HCT116 (cell line): ENCODE data around the gene ARVCF. TPM values are rescaled to one million over a fixed set of nuclear protein-coding genes. Genes with fewer than 3 reads are reported as not detected.

Source experiments
- ATAC-seq: fragments of 200-7000 bp; cut with Tn5 transposase; 2 replicates; pipeline ENCODE4 v1.9.1; 2020; ENCODE audit warnings: mild to moderate bottlenecking, moderate library complexity
- BruUV-seq: library from RNA; stranded (reverse); fragments of 400-500 nt; replicated peaks from 2 replicates; lab custom pipeline; 2021; lab: Mats Ljungman, UMichigan
- CTCF ChIA-PET: fragments of 300-600 bp; sonication (Branson Sonifier 250); formaldehyde crosslinking; loops from one replicate; lab custom pipeline; 2021; ENCODE audit warnings: antibody characterized with exemption; lab: Charles Lee
- POLR2A ChIA-PET: fragments of 300-600, 350-600 bp; sonication (Branson Sonifier 250); formaldehyde crosslinking; loops from one replicate; lab custom pipeline; 2021; ENCODE audit warnings: antibody characterized with exemption; lab: Charles Lee
- RAD21 ChIA-PET, 2 experiments: fragments of 300-600 bp; sonication (Branson Sonifier 250); formaldehyde crosslinking; loops; one replicate each; lab custom pipeline; 2023; ENCODE audit warnings: low total read pairs in 2 of 2; ENCODE audit not compliant: uncharacterized antibody in 2 of 2, unreplicated experiment in 2 of 2, low non-redundant PET in 1 of 2; lab: Charles Lee
- DNase-seq: peaks from one replicate; pipeline ENCODE4 v3.0.0-alpha.2; 2010; ENCODE audit warnings: low read depth, low spot score
- H2AFZ ChIP-seq: fragments of 200-600 bp; shearing (Covaris generic), sonication (generic); 2 replicates; pipeline ENCODE4 v1.6.1; 2017; ENCODE audit warnings: low read depth, mixed run types, mixed read lengths, antibody characterized with exemption, low read length; ENCODE audit not compliant: poor library complexity, severe bottlenecking
- H3K27ac ChIP-seq: 2 replicates; pipeline ENCODE4 v1.5.1; 2012; ENCODE audit warnings: low read depth, low read length
- H3K27me3 ChIP-seq: fragments of 200-600 bp; sonication (generic); 2 replicates; pipeline ENCODE4 v1.6.1; 2016; ENCODE audit warnings: mixed run types, low read length, mixed read lengths; ENCODE audit not compliant: insufficient read depth
- H3K36me3 ChIP-seq, 2 experiments: fragments of 200-500 bp in 1 of 2; fragments of 200-600 bp in 1 of 2; sonication (Bioruptor generic) in 1 of 2; sonication (generic) in 1 of 2; 2 replicates each; pipeline versions ENCODE4 v1.5.1 to v1.6.1; 2014 to 2016; ENCODE audit warnings: low read length in 2 of 2, inconsistent platforms in 1 of 2, mixed read lengths in 1 of 2, mixed run types in 1 of 2; ENCODE audit not compliant: insufficient read depth in 2 of 2, control insufficient read depth in 1 of 2
- H3K4me1 ChIP-seq, 2 experiments: fragments of 200-600 bp in 1 of 2; sonication (generic) in 1 of 2; 2 replicates each; pipeline versions ENCODE4 v1.5.1 to v1.6.1; 2012 to 2017; ENCODE audit warnings: low read length in 2 of 2, inconsistent platforms in 1 of 2, mild to moderate bottlenecking in 1 of 2, mixed read lengths in 1 of 2, mixed run types in 1 of 2, moderate library complexity in 1 of 2; ENCODE audit not compliant: insufficient read depth in 2 of 2, control insufficient read depth in 1 of 2
- H3K4me2 ChIP-seq: fragments of 200-600 bp; sonication (generic); 2 replicates; pipeline ENCODE4 v1.6.1; 2017; ENCODE audit warnings: mixed run types, low read length, mixed read lengths
- H3K4me3 ChIP-seq, 2 experiments: fragments of 200-600 bp in 1 of 2; sonication (generic) in 1 of 2; replicated peaks in 1 of 2; 2 replicates each; pipeline ENCODE4 v1.5.1; 2011 to 2016; ENCODE audit warnings: low read length in 2 of 2, control low read depth in 1 of 2, low read depth in 1 of 2, mild to moderate bottlenecking in 1 of 2, mixed read lengths in 1 of 2, mixed run types in 1 of 2
- H3K79me2 ChIP-seq: fragments of 200-600 bp; sonication (generic); 2 replicates; pipeline ENCODE4 v1.6.1; 2017; ENCODE audit warnings: mild to moderate bottlenecking, mixed run types, low read length, moderate library complexity, mixed read lengths; ENCODE audit not compliant: insufficient read depth
- H3K9ac ChIP-seq: fragments of 200-600 bp; sonication (generic); 2 replicates; pipeline ENCODE4 v1.6.1; 2016; ENCODE audit warnings: low read length, mixed read lengths
- H3K9me2 ChIP-seq: fragments of 200-600 bp; sonication (generic), shearing (Covaris generic); 2 replicates; pipeline ENCODE4 v1.6.1; 2017; ENCODE audit warnings: mixed run types, mild to moderate bottlenecking, moderate library complexity; ENCODE audit not compliant: insufficient read depth
- H3K9me3 ChIP-seq, 2 experiments: fragments of 200-500 bp in 1 of 2; fragments of 200-600 bp in 1 of 2; sonication (Bioruptor generic) in 1 of 2; sonication (generic) in 1 of 2; 2 replicates each; pipeline ENCODE4 v1.6.1; 2014 to 2017; ENCODE audit warnings: low read length in 2 of 2, mixed read lengths in 2 of 2, inconsistent platforms in 1 of 2, low read depth in 1 of 2, mild to moderate bottlenecking in 1 of 2, mixed run types in 1 of 2, moderate library complexity in 1 of 2; ENCODE audit not compliant: control insufficient read depth in 1 of 2, insufficient read depth in 1 of 2
- H4K20me1 ChIP-seq: fragments of 200-600 bp; sonication (generic), shearing (Covaris generic); 2 replicates; pipeline ENCODE4 v1.6.1; 2017; ENCODE audit warnings: mixed run types, mild to moderate bottlenecking, moderate library complexity; ENCODE audit not compliant: insufficient read depth
- CBX3 ChIP-seq: IDR thresholded peaks from 2 replicates; pipeline ENCODE4 v1.6.1; 2012; ENCODE audit warnings: low read depth
- EGR1 ChIP-seq: IDR thresholded peaks from 2 replicates; pipeline ENCODE4 v1.6.1; 2012; ENCODE audit warnings: low read depth
- EZH2phosphoT487 ChIP-seq: fragments of 200-600 bp; IDR thresholded peaks from 2 replicates; pipeline ENCODE4 v1.6.1; 2018; ENCODE audit warnings: antibody characterized with exemption, borderline replicate concordance
- REST ChIP-seq: IDR thresholded peaks from 2 replicates; pipeline ENCODE4 v1.6.1; 2012; ENCODE audit warnings: low read depth
- SIN3A ChIP-seq: IDR thresholded peaks from 2 replicates; pipeline ENCODE4 v1.6.1; 2012; ENCODE audit warnings: low read depth
- intact Hi-C: fragments of 100-400 bp; cut with micrococcal nuclease; formaldehyde crosslinking; loops from 2 replicates; pipeline ENCODE4 v1.10.0; 2022
- total RNA-seq: library from RNA; stranded (reverse); gene quantifications from one replicate; pipeline ENCODE4 v1.2.1, GENCODE V29; 2021; ENCODE audit not compliant: unreplicated experiment

ARVCF gene
- total RNA-seq, 1 experiment from 2014 or later, result 42.8 TPM

GRCh38 chr22:19974268-19974861 is 42.3 kb downstream of the ARVCF start:
- no TSS peak for BruUV-seq
- DNase-seq, result peak; percentile 41
- H3K9me2 ChIP-seq, result no peaks in the 10 kb centered on the region
- H3K4me2 ChIP-seq, result peak overlapping the region; percentile 56; the same call in 1 of the 2 replicates
- no peaks in the 10 kb centered on the region for H4K20me1 ChIP-seq
- no peak overlapping the region for H3K4me3 ChIP-seq
- no peak for TF ChIP-seq REST
- no peak for TF ChIP-seq EGR1
- TF ChIP-seq EZH2phosphoT487, result no peak
- no peak for TF ChIP-seq SIN3A
- no peak for TF ChIP-seq CBX3
- H3K27ac ChIP-seq, result peak overlapping the region; percentile 65; the same call in 1 of the 2 replicates
- peaks cover 3 to 13% of the 10 kb centered on the region in 2 experiments; a peak in 1 of 4 replicates for H3K36me3 ChIP-seq
- intact Hi-C loops, result loop anchor here (5.0 kb wide), 1 partner anchor 38 kb away; no protein-coding TSS in a partner anchor
- RAD21 ChIA-PET, result no interaction called here
- ATAC-seq, result peak; percentile 75
- no peak overlapping the region for H2AFZ ChIP-seq
- peaks cover 14 to 28% of the 10 kb centered on the region in 2 experiments for H3K4me1 ChIP-seq
- no peak overlapping the region for H3K9ac ChIP-seq
- POLR2A ChIA-PET, result interaction anchor here (1.1 to 1.7 kb wide), 2 partner anchors 10 to 47 kb away, joined by 5 read pairs; partner anchors contain the start of gene TANGO2
- H3K9me3 ChIP-seq, result no peaks in the 10 kb centered on the region
- CTCF ChIA-PET, result interaction anchor here (0.6 to 1.4 kb wide), 3 partner anchors 21 to 155 kb away, joined by 3 to 4 read pairs (median 4); no protein-coding TSS in a partner anchor
- no peaks in the 10 kb centered on the region for H3K79me2 ChIP-seq
- H3K27me3 ChIP-seq, result no peaks in the 10 kb centered on the region
